Measurements from ENCODE around the gene ABCA10. TPM values are rescaled to one million over a fixed set of nuclear protein-coding genes. Genes with fewer than 3 reads are reported as not detected.

ABCA10 gene, protein sequence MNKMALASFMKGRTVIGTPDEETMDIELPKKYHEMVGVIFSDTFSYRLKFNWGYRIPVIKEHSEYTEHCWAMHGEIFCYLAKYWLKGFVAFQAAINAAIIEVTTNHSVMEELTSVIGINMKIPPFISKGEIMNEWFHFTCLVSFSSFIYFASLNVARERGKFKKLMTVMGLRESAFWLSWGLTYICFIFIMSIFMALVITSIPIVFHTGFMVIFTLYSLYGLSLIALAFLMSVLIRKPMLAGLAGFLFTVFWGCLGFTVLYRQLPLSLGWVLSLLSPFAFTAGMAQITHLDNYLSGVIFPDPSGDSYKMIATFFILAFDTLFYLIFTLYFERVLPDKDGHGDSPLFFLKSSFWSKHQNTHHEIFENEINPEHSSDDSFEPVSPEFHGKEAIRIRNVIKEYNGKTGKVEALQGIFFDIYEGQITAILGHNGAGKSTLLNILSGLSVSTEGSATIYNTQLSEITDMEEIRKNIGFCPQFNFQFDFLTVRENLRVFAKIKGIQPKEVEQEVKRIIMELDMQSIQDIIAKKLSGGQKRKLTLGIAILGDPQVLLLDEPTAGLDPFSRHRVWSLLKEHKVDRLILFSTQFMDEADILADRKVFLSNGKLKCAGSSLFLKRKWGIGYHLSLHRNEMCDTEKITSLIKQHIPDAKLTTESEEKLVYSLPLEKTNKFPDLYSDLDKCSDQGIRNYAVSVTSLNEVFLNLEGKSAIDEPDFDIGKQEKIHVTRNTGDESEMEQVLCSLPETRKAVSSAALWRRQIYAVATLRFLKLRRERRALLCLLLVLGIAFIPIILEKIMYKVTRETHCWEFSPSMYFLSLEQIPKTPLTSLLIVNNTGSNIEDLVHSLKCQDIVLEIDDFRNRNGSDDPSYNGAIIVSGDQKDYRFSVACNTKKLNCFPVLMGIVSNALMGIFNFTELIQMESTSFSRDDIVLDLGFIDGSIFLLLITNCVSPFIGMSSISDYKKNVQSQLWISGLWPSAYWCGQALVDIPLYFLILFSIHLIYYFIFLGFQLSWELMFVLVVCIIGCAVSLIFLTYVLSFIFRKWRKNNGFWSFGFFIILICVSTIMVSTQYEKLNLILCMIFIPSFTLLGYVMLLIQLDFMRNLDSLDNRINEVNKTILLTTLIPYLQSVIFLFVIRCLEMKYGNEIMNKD (N-terminal part only)
- total RNA-seq (2014; rRNA removed; shearing (Covaris generic)), result 12.7 and 15.4 TPM in 2 replicates

DNA sequence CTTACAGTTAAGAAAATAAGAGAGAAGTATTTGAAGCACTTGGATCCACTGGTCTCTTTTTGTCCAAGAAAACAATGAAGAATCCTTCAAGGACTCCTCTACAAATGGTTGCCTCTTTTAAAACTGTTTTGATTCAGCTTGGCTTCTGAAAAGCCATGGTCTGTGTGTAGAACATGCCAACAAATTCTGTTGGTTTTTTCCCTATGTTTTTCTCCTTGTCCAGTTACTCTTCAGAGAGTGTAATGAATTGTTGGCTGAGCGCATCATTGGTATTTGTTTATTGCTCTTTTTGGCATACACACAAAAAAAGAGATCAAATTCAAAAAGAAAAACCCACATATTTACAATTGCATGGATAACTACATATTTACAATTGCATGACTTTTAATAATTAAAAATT lies at the start of gene ABCA10:
TSS of gene ABCA10 (minus strand) at position 249 of the 400 bp plus-strand sequence. CDS start 3,466 bp downstream, outside the sequence.

DNA sequence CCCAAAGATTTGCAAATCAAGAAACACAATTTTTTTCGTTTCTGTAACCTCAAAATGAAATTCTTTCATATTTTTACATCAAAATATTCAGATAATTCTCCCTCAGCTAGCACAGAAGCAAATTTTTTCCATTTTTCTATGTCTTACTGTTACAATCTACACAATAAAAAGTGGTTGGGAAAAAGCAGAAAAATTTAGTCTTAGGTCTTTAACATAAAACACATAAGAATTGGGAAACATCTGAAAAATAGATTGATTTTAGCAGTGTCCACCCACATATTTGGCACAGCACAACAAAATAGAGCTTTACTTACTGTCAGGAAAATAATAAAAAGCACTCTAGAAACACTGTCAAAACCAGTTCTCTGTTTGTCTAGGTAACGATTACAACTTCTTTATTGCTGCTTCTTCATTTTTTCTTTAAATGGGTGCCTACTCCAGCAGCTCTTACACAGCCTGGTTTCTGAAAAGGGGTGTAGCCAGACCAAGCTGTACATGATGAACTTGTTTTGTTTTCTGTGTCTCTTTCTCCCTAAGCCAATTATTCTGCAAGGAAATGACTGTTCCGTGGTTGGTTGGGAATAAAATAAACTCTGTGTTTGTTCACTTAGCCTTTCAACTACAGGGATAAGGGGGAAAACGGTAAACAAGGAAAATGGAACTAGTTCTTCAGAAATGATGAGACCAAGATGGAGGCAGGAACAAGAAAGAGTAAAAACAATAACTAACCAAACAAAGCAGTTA lies 87.0 kb downstream of the ABCA10 start, which contains the start of gene ABCA6:
TSS of gene ABCA6 (minus strand) at position 465 of the 744 bp plus-strand sequence. CDS start 1,192 bp downstream, outside the sequence.

Small RNA genes lying within 50 kb of the gene (small RNA-seq; reads per million reads assigned to genes)
- gene MIR4524B, result not detected

Other genes with a start within 250 kb of the ABCA10 start
- 0.03 and 0.23 TPM in 2 replicates for gene ABCA9, start 167.9 kb downstream of the ABCA10 start, total RNA-seq (2014; rRNA removed; shearing (Covaris generic))
- gene ABCA6, start 86.9 kb downstream of the ABCA10 start, total RNA-seq (2014; rRNA removed; shearing (Covaris generic)), result 0.79 and 1.6 TPM in 2 replicates
- gene ABCA5, start 98.3 kb upstream of the ABCA10 start, total RNA-seq (2014; rRNA removed; shearing (Covaris generic)), result 4.1 and 4.7 TPM in 2 replicates
- gene MAP2K6, start 185.9 kb upstream of the ABCA10 start, total RNA-seq (2014; rRNA removed; shearing (Covaris generic)), result 5.2 TPM in 2 replicates